Measurements from ENCODE around the gene AOX1. TPM values are rescaled to one million over a fixed set of nuclear protein-coding genes. Genes with fewer than 3 reads are reported as not detected.

The AOX1 gene
- total and polyA plus RNA-seq, 4 donors = 1.2 to 35.6 (median 7.9) TPM

GRCh38 chr2:200658278-200658864 is 72.6 kb downstream of the AOX1 start:
- Histone ChIP-seq H3K36me3 (ENCODE audit: control insufficient read depth, insufficient read depth, low read length) (no peaks in the 10 kb centered on the region), H3K27ac (ENCODE audit: low read depth, low read length) (no peak overlapping the region), H3K4me1 (ENCODE audit: control insufficient read depth, insufficient read depth, low read length) (no peaks in the 10 kb centered on the region), H3K4me3 (ENCODE audit: low read depth, low read length) (no peak overlapping the region), H3K27me3 (ENCODE audit: control insufficient read depth, insufficient read depth, low read length) (no peaks in the 10 kb centered on the region), H3K9me3 (ENCODE audit: control insufficient read depth, insufficient read depth, low read length) (no peaks in the 10 kb centered on the region)
- DNase-seq (ENCODE audit: low read depth in 4 of 6, low spot score in 6 of 6) = no peak
- 95% methylated on average over 3 of the region's 5 CpGs for WGBS (ENCODE audit: insufficient coverage)

DNA sequence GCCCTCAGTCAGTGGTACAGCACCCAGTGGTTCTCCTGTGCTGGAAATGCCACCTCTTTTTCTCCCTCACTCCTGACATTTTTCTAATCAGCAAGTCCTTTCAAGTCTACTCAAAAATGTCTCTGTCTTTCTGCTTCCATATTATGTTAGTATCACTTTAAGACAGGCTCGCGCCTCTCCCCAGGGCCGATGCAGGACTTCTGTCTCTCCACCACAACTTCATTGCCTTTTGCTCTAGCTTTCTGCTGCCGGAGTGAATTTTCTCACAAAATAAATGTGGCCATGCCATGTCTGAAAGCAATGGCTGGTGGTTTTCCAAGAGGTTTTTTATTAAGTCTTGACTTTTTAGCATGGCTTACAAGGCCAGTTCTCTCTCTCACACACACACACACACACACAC is 73.6 kb downstream of the AOX1 start:
- H3K27ac ChIP-seq (ENCODE audit: low read depth, low read length) = no peak overlapping the region
- DNase-seq (ENCODE audit: low read depth in 4 of 6, low spot score in 6 of 6) = no peak
- 92% methylated on average over 2 of the region's 4 CpGs for WGBS (ENCODE audit: insufficient coverage)
- no peaks in the 10 kb centered on the region for H3K36me3 ChIP-seq (ENCODE audit: control insufficient read depth, insufficient read depth, low read length)
- H3K9me3 ChIP-seq (ENCODE audit: control insufficient read depth, insufficient read depth, low read length) = no peaks in the 10 kb centered on the region
- no peak overlapping the region for H3K4me3 ChIP-seq (ENCODE audit: low read depth, low read length)
- H3K4me1 ChIP-seq (ENCODE audit: control insufficient read depth, insufficient read depth, low read length) = no peaks in the 10 kb centered on the region
- H3K27me3 ChIP-seq (ENCODE audit: control insufficient read depth, insufficient read depth, low read length) = no peaks in the 10 kb centered on the region

DNA sequence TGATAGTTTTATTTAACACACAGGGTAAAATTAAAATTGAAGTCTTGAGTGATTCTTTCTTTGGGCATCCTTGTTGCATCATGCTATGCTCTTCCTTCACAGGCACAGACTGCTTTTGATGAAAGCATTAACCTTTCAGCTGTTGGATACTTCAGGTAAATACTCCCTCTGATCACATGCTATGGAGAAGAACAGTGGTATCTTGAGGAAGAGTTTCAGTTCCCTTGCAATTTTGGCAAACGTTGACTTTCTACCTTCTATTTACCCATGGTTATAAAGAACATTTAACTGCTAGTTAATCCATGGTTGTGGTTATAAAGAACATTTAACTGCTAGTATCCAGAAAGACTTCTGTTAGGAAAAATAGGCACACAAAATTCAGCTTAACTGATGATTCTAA is 75.7 kb downstream of the AOX1 start:
- no peak overlapping the region for H3K4me3 ChIP-seq (ENCODE audit: low read depth, low read length)
- no peak overlapping the region for H3K27ac ChIP-seq (ENCODE audit: low read depth, low read length)
- no peaks in the 10 kb centered on the region for H3K9me3 ChIP-seq (ENCODE audit: control insufficient read depth, insufficient read depth, low read length)
- H3K36me3 ChIP-seq (ENCODE audit: control insufficient read depth, insufficient read depth, low read length) = no peaks in the 10 kb centered on the region
- H3K4me1 ChIP-seq (ENCODE audit: control insufficient read depth, insufficient read depth, low read length) = no peaks in the 10 kb centered on the region
- H3K27me3 ChIP-seq (ENCODE audit: control insufficient read depth, insufficient read depth, low read length) = no peaks in the 10 kb centered on the region
- DNase-seq (ENCODE audit: low read depth in 4 of 6, low spot score in 6 of 6) = no peak
- no CpG with 5 or more reads among the region's 1 CpG for WGBS (ENCODE audit: insufficient coverage)

- Histone ChIP-seq H3K36me3 (ENCODE audit: control insufficient read depth, insufficient read depth, low read length) (no peaks in the 10 kb centered on the region), H3K27ac (ENCODE audit: low read depth, low read length) (no peak overlapping the region), H3K4me3 (ENCODE audit: low read depth, low read length) (no peak overlapping the region), H3K4me1 (ENCODE audit: control insufficient read depth, insufficient read depth, low read length) (no peaks in the 10 kb centered on the region), H3K27me3 (ENCODE audit: control insufficient read depth, insufficient read depth, low read length) (no peaks in the 10 kb centered on the region), H3K9me3 (ENCODE audit: control insufficient read depth, insufficient read depth, low read length) (no peaks in the 10 kb centered on the region)
- WGBS (ENCODE audit: insufficient coverage) = 88% methylated on average over 5 of the region's 7 CpGs
- DNase-seq (ENCODE audit: low read depth in 4 of 6, low spot score in 6 of 6) = no peak
Observed at GRCh38 chr2:200662727-200663126, 76.9 kb downstream of the AOX1 start.

- 76% methylated on average over 3 of the region's 6 CpGs for WGBS (ENCODE audit: insufficient coverage)
- no peak for DNase-seq (ENCODE audit: low read depth in 4 of 6, low spot score in 6 of 6)
- Histone ChIP-seq H3K9me3 (ENCODE audit: control insufficient read depth, insufficient read depth, low read length) (no peaks in the 10 kb centered on the region), H3K4me1 (ENCODE audit: control insufficient read depth, insufficient read depth, low read length) (no peaks in the 10 kb centered on the region), H3K27ac (ENCODE audit: low read depth, low read length) (no peak overlapping the region), H3K27me3 (ENCODE audit: control insufficient read depth, insufficient read depth, low read length) (no peaks in the 10 kb centered on the region), H3K4me3 (ENCODE audit: low read depth, low read length) (no peak overlapping the region), H3K36me3 (ENCODE audit: control insufficient read depth, insufficient read depth, low read length) (no peaks in the 10 kb centered on the region)
Observed at GRCh38 chr2:200664770-200665494, 79.1 kb downstream of the AOX1 start.

DNA sequence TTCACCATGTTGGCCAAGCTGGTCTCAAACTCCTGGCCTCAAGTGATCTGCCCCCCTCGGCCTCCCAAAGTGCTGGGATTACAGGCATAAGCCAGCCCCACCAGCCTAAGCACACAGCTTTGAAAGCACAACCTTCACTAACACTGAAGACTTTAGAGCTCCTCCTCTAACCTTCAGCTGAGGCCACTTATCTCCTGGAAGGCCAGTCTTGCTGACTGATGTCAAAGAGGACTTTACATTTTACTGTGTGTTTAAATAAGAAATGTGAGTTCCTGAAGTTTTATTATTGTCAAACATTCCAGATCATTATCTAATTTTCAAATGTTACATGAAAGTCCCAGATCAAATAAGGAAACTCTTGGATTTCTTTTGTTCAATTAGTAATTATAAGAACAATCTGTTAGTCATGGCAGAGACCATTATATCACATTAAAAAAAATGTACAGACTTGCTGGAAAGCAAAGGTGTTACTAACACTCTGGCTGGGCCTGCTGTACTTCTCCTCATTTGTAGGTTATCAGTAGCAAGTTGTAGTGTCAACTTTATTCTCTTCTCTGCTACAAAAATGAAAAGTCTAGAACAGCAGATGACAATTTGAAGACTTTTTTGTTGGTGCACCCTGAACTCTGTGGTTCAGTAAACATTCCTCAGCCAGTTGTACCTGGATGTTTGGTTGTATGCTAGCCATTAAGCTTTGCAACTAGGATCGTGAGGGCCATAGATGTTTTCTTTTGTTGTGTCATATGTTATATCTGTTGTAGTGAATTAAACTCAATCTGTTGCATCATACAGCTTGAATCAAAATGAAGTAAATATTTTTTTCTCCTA is 80.0 kb downstream of the AOX1 start:
- WGBS (ENCODE audit: insufficient coverage) = no CpG with 5 or more reads among the region's 2 CpGs
- Histone ChIP-seq H3K9me3 (ENCODE audit: control insufficient read depth, insufficient read depth, low read length) (no peaks in the 10 kb centered on the region), H3K4me1 (ENCODE audit: control insufficient read depth, insufficient read depth, low read length) (no peaks in the 10 kb centered on the region), H3K27me3 (ENCODE audit: control insufficient read depth, insufficient read depth, low read length) (no peaks in the 10 kb centered on the region), H3K27ac (ENCODE audit: low read depth, low read length) (no peak overlapping the region), H3K4me3 (ENCODE audit: low read depth, low read length) (no peak overlapping the region), H3K36me3 (ENCODE audit: control insufficient read depth, insufficient read depth, low read length) (no peaks in the 10 kb centered on the region)
- no peak for DNase-seq (ENCODE audit: low read depth in 4 of 6, low spot score in 6 of 6)

DNA sequence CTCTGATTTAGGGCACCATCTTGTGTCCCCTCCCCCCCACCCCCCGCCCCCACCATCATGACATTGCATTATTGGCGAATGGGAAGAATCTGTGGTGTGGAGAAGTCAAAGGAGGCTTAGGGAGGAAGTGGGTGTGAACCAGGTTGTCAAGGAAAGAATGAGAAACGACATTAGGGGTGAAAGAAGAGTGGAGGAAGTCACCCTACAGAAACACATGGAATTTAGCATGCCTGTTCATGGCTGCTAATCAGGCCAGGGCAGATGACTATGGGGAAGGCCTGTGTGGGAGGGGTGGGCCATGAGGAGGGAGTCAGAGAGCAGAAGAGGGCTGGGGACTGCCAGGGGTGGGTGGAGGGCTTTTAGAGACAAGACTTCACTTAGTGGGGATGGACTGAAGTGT is 81.6 kb downstream of the AOX1 start:
- no peaks in the 10 kb centered on the region for H3K9me3 ChIP-seq (ENCODE audit: control insufficient read depth, insufficient read depth, low read length)
- H3K4me3 ChIP-seq (ENCODE audit: low read depth, low read length) = no peak overlapping the region
- no peak overlapping the region for H3K27ac ChIP-seq (ENCODE audit: low read depth, low read length)
- H3K4me1 ChIP-seq (ENCODE audit: control insufficient read depth, insufficient read depth, low read length) = no peaks in the 10 kb centered on the region
- WGBS (ENCODE audit: insufficient coverage) = 50% methylated on average over 1 of the region's 3 CpGs
- DNase-seq (ENCODE audit: low read depth in 4 of 6, low spot score in 6 of 6) = no peak
- H3K27me3 ChIP-seq (ENCODE audit: control insufficient read depth, insufficient read depth, low read length) = no peaks in the 10 kb centered on the region
- no peaks in the 10 kb centered on the region for H3K36me3 ChIP-seq (ENCODE audit: control insufficient read depth, insufficient read depth, low read length)

- Histone ChIP-seq H3K27ac (ENCODE audit: low read depth, low read length) (no peak overlapping the region), H3K4me1 (ENCODE audit: control insufficient read depth, insufficient read depth, low read length) (no peaks in the 10 kb centered on the region), H3K4me3 (ENCODE audit: low read depth, low read length) (no peak overlapping the region), H3K9me3 (ENCODE audit: control insufficient read depth, insufficient read depth, low read length) (no peaks in the 10 kb centered on the region), H3K27me3 (ENCODE audit: control insufficient read depth, insufficient read depth, low read length) (no peaks in the 10 kb centered on the region), H3K36me3 (ENCODE audit: control insufficient read depth, insufficient read depth, low read length) (no peaks in the 10 kb centered on the region)
- 80% methylated on average over 1 of the region's 3 CpGs for WGBS (ENCODE audit: insufficient coverage)
- no peak for DNase-seq (ENCODE audit: low read depth in 4 of 6, low spot score in 6 of 6)
Observed at GRCh38 chr2:200668478-200668877, 82.7 kb downstream of the AOX1 start.

- Histone ChIP-seq H3K27me3 (ENCODE audit: control insufficient read depth, insufficient read depth, low read length) (no peaks in the 10 kb centered on the region), H3K36me3 (ENCODE audit: control insufficient read depth, insufficient read depth, low read length) (no peaks in the 10 kb centered on the region), H3K9me3 (ENCODE audit: control insufficient read depth, insufficient read depth, low read length) (no peaks in the 10 kb centered on the region), H3K27ac (ENCODE audit: low read depth, low read length) (no peak overlapping the region), H3K4me1 (ENCODE audit: control insufficient read depth, insufficient read depth, low read length) (no peaks in the 10 kb centered on the region), H3K4me3 (ENCODE audit: low read depth, low read length) (no peak overlapping the region)
- no peak for DNase-seq (ENCODE audit: low read depth in 4 of 6, low spot score in 6 of 6)
- 93% methylated on average over 8 of the region's 9 CpGs for WGBS (ENCODE audit: insufficient coverage)
Observed at GRCh38 chr2:200669308-200669707, 83.5 kb downstream of the AOX1 start.
